GM23338 (cell line): ENCODE measurements around the gene BCAP31. TPM values are rescaled to one million over a fixed set of nuclear protein-coding genes. Genes with fewer than 3 reads are reported as not detected.

Experiments
- ATAC-seq: fragments of 200-7000 bp; cut with Tn5 transposase; 3 replicates; pipeline ENCODE4 v1.9.1; 2020
- DNase-seq: peaks from one replicate; pipeline ENCODE4 v3.0.0-alpha.2; 2015; ENCODE audit warnings: low spot score
- H2AFZ ChIP-seq: fragments of 200-600 bp; sonication (generic); 2 replicates; pipeline ENCODE4 v1.8.0; 2016; ENCODE audit warnings: antibody characterized with exemption, mild to moderate bottlenecking, moderate library complexity
- H3F3A ChIP-seq: fragments of 200-600 bp; sonication (generic); replicated peaks from 2 replicates; pipeline ENCODE4 v1.8.0; 2017; ENCODE audit warnings: antibody characterized with exemption, mixed run types, low read depth
- H3K27ac ChIP-seq: fragments of 200-600 bp; sonication (generic); 2 replicates; pipeline ENCODE4 v1.6.1; 2016; ENCODE audit warnings: low read depth
- H3K27me3 ChIP-seq: fragments of 200-600 bp; sonication (generic); 2 replicates; pipeline ENCODE4 v1.8.0; 2016; ENCODE audit warnings: mild to moderate bottlenecking, mixed run types, moderate library complexity; ENCODE audit not compliant: insufficient read depth
- H3K36me3 ChIP-seq: fragments of 200-600 bp; sonication (generic); 2 replicates; pipeline ENCODE4 v1.8.0; 2016; ENCODE audit warnings: mild to moderate bottlenecking; ENCODE audit not compliant: insufficient read depth
- H3K4me1 ChIP-seq: fragments of 200-600 bp; sonication (generic); 2 replicates; pipeline ENCODE4 v1.8.0; 2016; ENCODE audit warnings: mild to moderate bottlenecking, moderate library complexity; ENCODE audit not compliant: insufficient read depth
- H3K4me2 ChIP-seq: fragments of 200-600 bp; sonication (generic); 2 replicates; pipeline ENCODE4 v1.7.1; 2017; ENCODE audit warnings: mixed run types
- H3K4me3 ChIP-seq: fragments of 200-600 bp; sonication (generic); 2 replicates; pipeline ENCODE4 v1.6.1; 2016; ENCODE audit warnings: mixed run types
- H3K79me2 ChIP-seq: fragments of 200-600 bp; sonication (generic); replicated peaks from 2 replicates; pipeline ENCODE4 v1.8.0; 2017; ENCODE audit warnings: mild to moderate bottlenecking; ENCODE audit not compliant: insufficient read depth
- H3K9me2 ChIP-seq: fragments of 200-600 bp; sonication (generic); 2 replicates; pipeline ENCODE4 v1.8.0; 2017; ENCODE audit not compliant: insufficient read depth
- H4K20me1 ChIP-seq: fragments of 200-600 bp; sonication (generic); replicated peaks from 2 replicates; pipeline ENCODE4 v1.8.0; 2017; ENCODE audit warnings: mild to moderate bottlenecking; ENCODE audit not compliant: insufficient read depth
- H3K27ac Mint-ChIP-seq: 2 replicates; pipeline ENCODE4 v1.8.0; 2020; ENCODE audit warnings: inconsistent platforms, mild to moderate bottlenecking, moderate library complexity, mixed read lengths
- H3K27me3 Mint-ChIP-seq: 3 replicates; pipeline ENCODE4 v1.8.0; 2022; ENCODE audit warnings: low read depth, mild to moderate bottlenecking, moderate library complexity, mixed read lengths, inconsistent platforms; ENCODE audit not compliant: insufficient read depth, poor library complexity
- H3K36me3 Mint-ChIP-seq: 3 replicates; pipeline ENCODE4 v1.8.0; 2021; ENCODE audit warnings: low read depth, mild to moderate bottlenecking, inconsistent platforms, moderate library complexity, mixed read lengths
- H3K4me1 Mint-ChIP-seq: 3 replicates; pipeline ENCODE4 v1.8.0; 2020; ENCODE audit warnings: mild to moderate bottlenecking, inconsistent platforms, mixed read lengths
- H3K4me3 Mint-ChIP-seq: 3 replicates; pipeline ENCODE4 v1.8.0; 2021; ENCODE audit warnings: moderate library complexity, mild to moderate bottlenecking, inconsistent platforms, mixed read lengths
- H3K9me3 Mint-ChIP-seq: 3 replicates; pipeline ENCODE4 v1.8.0; 2020; ENCODE audit warnings: moderate library complexity, mild to moderate bottlenecking, inconsistent platforms, mixed read lengths
- CREB1 ChIP-seq: fragments of 250-450 bp; sonication (Bioruptor Pico); IDR thresholded peaks from 2 replicates; pipeline ENCODE4 v1.5.0; 2020; ENCODE audit warnings: low read depth, mild to moderate bottlenecking, moderate library complexity
- EZH2 ChIP-seq: fragments of 200-600 bp; sonication (generic); IDR thresholded peaks from one replicate; pipeline ENCODE4 v1.8.0; 2017; ENCODE audit warnings: antibody characterized with exemption, mild to moderate bottlenecking, low read depth; ENCODE audit not compliant: unreplicated experiment
- EZH2phosphoT487 ChIP-seq: fragments of 200-600 bp; sonication (generic); IDR thresholded peaks from one replicate; pipeline ENCODE4 v1.8.1; 2018; ENCODE audit warnings: antibody characterized with exemption; ENCODE audit not compliant: unreplicated experiment
- JUNB ChIP-seq: IDR thresholded peaks from one replicate; pipeline ENCODE4 v1.6.1; 2016; ENCODE audit warnings: antibody characterized with exemption; ENCODE audit not compliant: unreplicated experiment
- NANOG ChIP-seq: IDR thresholded peaks from 2 replicates; pipeline ENCODE4 v1.6.1; 2016; ENCODE audit warnings: antibody characterized with exemption, borderline replicate concordance
- POLR2AphosphoS5 ChIP-seq: IDR thresholded peaks from 2 replicates; pipeline ENCODE4 v1.6.1; 2016; ENCODE audit warnings: antibody characterized with exemption, low read depth
- STAT1 ChIP-seq: IDR thresholded peaks from one replicate; pipeline ENCODE4 v1.6.1; 2016; ENCODE audit warnings: antibody characterized with exemption; ENCODE audit not compliant: unreplicated experiment
- ZNF114 ChIP-seq: fragments of 250-450 bp; sonication (Bioruptor Pico); IDR thresholded peaks from 2 replicates; pipeline ENCODE4 v1.5.0; 2020; ENCODE audit warnings: mild to moderate bottlenecking, moderate library complexity
- ZNF331 ChIP-seq: fragments of 250-450 bp; sonication (Bioruptor Pico); IDR thresholded peaks from 2 replicates; pipeline ENCODE4 v1.5.0; 2020; ENCODE audit warnings: low read depth, mild to moderate bottlenecking, moderate library complexity
- polyA plus RNA-seq: library from polyadenylated mRNA; unstranded; fragments of >200 nt; fragmentation: Nextera tagmentation; extraction: Ambion mirVana; gene quantifications from 2 replicates; pipeline ENCODE4 v1.2.1, GENCODE V29; 2016
- total RNA-seq: library from RNA; depleted of rRNA; stranded (reverse); fragments of >200 nt; shearing (Covaris generic); gene quantifications from 2 replicates; pipeline ENCODE4 v1.2.3, GENCODE V29; 2014
- TF ChIP-seq, protein P1 (sequence below): IDR thresholded peaks from 2 replicates; pipeline ENCODE4 v1.6.1; 2016; ENCODE audit warnings: antibody characterized with exemption
- TF ChIP-seq, protein P2 (sequence below), 2 experiments: fragments of 200-600 bp in 1 of 2; sonication (generic) in 1 of 2; conservative IDR thresholded peaks; 2 replicates each; pipeline versions ENCODE4 v1.5.1 to v1.6.1; 2016 to 2017; ENCODE audit warnings: antibody characterized with exemption in 2 of 2, low read depth in 2 of 2, mild to moderate bottlenecking in 2 of 2, moderate library complexity in 1 of 2
- TF ChIP-seq, protein P3 (sequence below): IDR thresholded peaks from one replicate; pipeline ENCODE4 v1.6.1; 2018; ENCODE audit warnings: antibody characterized with exemption; ENCODE audit not compliant: unreplicated experiment
- TF ChIP-seq, protein P4 (sequence below): fragments of 250-450 bp; sonication (Bioruptor Pico); IDR thresholded peaks from 2 replicates; pipeline ENCODE4 v1.5.0; 2020; ENCODE audit warnings: mild to moderate bottlenecking, moderate library complexity

BCAP31 gene
- total and polyA plus RNA-seq, 2 experiments from 2014 or later: 85.0 to 145 TPM

DNA sequence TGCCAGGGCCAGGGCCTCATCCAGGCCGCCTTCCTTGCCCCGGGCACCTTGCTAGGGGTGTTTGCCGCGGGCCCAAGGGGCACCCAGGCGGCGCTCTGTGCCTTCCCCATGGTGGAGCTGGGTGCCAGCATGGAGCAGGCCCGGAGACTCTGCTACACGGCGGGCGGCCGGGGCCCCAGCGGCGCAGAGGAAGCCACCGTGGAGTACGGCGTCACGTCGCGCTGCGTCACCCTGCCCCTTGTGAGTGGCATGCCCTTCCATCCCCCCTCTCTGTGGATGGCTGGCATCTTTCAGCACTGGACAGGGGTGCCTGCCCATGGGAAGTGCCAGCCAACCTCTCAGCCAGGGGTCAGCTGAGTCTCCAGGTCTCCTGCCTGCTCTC, 43.5 kb upstream of the BCAP31 start:
- Mint-ChIP-seq H3K36me3 (no peaks in the 10 kb centered on the region), H3K27ac (no peak overlapping the region), H3K4me3 (no peak overlapping the region), H3K9me3 (no peaks in the 10 kb centered on the region), H3K27me3 (peaks cover 7% of the 10 kb centered on the region), H3K4me1 (peaks cover 5% of the 10 kb centered on the region; the same call in 2 of the 3 replicates)
- Histone ChIP-seq H2AFZ (no peak overlapping the region), H3K27me3 (no peaks in the 10 kb centered on the region), H3K36me3 (no peaks in the 10 kb centered on the region), H3K9me2 (no peaks in the 10 kb centered on the region), H4K20me1 (no peaks in the 10 kb centered on the region), H3K27ac (no peak overlapping the region), H3K4me3 (no peak overlapping the region), H3K4me2 (no peak overlapping the region), H3F3A (no peaks in the 10 kb centered on the region), H3K79me2 (no peaks in the 10 kb centered on the region), H3K4me1 (no peaks in the 10 kb centered on the region)
- DNase-seq (no peak), ATAC-seq (no peak; the same call in 2 of the 3 replicates)
- TF ChIP-seq ZNF331 (CRISPR knock-in tag): no peak
- TF ChIP-seq, protein P1, sequence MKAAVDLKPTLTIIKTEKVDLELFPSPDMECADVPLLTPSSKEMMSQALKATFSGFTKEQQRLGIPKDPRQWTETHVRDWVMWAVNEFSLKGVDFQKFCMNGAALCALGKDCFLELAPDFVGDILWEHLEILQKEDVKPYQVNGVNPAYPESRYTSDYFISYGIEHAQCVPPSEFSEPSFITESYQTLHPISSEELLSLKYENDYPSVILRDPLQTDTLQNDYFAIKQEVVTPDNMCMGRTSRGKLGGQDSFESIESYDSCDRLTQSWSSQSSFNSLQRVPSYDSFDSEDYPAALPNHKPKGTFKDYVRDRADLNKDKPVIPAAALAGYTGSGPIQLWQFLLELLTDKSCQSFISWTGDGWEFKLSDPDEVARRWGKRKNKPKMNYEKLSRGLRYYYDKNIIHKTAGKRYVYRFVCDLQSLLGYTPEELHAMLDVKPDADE: no peak
- no peak for TF ChIP-seq CREB1 (CRISPR knock-in tag)
- TF ChIP-seq EZH2: no peak
- TF ChIP-seq, protein P2, sequence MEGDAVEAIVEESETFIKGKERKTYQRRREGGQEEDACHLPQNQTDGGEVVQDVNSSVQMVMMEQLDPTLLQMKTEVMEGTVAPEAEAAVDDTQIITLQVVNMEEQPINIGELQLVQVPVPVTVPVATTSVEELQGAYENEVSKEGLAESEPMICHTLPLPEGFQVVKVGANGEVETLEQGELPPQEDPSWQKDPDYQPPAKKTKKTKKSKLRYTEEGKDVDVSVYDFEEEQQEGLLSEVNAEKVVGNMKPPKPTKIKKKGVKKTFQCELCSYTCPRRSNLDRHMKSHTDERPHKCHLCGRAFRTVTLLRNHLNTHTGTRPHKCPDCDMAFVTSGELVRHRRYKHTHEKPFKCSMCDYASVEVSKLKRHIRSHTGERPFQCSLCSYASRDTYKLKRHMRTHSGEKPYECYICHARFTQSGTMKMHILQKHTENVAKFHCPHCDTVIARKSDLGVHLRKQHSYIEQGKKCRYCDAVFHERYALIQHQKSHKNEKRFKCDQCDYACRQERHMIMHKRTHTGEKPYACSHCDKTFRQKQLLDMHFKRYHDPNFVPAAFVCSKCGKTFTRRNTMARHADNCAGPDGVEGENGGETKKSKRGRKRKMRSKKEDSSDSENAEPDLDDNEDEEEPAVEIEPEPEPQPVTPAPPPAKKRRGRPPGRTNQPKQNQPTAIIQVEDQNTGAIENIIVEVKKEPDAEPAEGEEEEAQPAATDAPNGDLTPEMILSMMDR (conservative IDR thresholded peaks at IDR 0.05; ENCODE audit: low read depth in 2 of 2): no peak
- TF ChIP-seq, protein P3, sequence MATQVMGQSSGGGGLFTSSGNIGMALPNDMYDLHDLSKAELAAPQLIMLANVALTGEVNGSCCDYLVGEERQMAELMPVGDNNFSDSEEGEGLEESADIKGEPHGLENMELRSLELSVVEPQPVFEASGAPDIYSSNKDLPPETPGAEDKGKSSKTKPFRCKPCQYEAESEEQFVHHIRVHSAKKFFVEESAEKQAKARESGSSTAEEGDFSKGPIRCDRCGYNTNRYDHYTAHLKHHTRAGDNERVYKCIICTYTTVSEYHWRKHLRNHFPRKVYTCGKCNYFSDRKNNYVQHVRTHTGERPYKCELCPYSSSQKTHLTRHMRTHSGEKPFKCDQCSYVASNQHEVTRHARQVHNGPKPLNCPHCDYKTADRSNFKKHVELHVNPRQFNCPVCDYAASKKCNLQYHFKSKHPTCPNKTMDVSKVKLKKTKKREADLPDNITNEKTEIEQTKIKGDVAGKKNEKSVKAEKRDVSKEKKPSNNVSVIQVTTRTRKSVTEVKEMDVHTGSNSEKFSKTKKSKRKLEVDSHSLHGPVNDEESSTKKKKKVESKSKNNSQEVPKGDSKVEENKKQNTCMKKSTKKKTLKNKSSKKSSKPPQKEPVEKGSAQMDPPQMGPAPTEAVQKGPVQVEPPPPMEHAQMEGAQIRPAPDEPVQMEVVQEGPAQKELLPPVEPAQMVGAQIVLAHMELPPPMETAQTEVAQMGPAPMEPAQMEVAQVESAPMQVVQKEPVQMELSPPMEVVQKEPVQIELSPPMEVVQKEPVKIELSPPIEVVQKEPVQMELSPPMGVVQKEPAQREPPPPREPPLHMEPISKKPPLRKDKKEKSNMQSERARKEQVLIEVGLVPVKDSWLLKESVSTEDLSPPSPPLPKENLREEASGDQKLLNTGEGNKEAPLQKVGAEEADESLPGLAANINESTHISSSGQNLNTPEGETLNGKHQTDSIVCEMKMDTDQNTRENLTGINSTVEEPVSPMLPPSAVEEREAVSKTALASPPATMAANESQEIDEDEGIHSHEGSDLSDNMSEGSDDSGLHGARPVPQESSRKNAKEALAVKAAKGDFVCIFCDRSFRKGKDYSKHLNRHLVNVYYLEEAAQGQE: no peak
- TF ChIP-seq POLR2AphosphoS5: no peak
- TF ChIP-seq EZH2phosphoT487: no peak
- TF ChIP-seq NANOG: no peak
- TF ChIP-seq, protein P4, sequence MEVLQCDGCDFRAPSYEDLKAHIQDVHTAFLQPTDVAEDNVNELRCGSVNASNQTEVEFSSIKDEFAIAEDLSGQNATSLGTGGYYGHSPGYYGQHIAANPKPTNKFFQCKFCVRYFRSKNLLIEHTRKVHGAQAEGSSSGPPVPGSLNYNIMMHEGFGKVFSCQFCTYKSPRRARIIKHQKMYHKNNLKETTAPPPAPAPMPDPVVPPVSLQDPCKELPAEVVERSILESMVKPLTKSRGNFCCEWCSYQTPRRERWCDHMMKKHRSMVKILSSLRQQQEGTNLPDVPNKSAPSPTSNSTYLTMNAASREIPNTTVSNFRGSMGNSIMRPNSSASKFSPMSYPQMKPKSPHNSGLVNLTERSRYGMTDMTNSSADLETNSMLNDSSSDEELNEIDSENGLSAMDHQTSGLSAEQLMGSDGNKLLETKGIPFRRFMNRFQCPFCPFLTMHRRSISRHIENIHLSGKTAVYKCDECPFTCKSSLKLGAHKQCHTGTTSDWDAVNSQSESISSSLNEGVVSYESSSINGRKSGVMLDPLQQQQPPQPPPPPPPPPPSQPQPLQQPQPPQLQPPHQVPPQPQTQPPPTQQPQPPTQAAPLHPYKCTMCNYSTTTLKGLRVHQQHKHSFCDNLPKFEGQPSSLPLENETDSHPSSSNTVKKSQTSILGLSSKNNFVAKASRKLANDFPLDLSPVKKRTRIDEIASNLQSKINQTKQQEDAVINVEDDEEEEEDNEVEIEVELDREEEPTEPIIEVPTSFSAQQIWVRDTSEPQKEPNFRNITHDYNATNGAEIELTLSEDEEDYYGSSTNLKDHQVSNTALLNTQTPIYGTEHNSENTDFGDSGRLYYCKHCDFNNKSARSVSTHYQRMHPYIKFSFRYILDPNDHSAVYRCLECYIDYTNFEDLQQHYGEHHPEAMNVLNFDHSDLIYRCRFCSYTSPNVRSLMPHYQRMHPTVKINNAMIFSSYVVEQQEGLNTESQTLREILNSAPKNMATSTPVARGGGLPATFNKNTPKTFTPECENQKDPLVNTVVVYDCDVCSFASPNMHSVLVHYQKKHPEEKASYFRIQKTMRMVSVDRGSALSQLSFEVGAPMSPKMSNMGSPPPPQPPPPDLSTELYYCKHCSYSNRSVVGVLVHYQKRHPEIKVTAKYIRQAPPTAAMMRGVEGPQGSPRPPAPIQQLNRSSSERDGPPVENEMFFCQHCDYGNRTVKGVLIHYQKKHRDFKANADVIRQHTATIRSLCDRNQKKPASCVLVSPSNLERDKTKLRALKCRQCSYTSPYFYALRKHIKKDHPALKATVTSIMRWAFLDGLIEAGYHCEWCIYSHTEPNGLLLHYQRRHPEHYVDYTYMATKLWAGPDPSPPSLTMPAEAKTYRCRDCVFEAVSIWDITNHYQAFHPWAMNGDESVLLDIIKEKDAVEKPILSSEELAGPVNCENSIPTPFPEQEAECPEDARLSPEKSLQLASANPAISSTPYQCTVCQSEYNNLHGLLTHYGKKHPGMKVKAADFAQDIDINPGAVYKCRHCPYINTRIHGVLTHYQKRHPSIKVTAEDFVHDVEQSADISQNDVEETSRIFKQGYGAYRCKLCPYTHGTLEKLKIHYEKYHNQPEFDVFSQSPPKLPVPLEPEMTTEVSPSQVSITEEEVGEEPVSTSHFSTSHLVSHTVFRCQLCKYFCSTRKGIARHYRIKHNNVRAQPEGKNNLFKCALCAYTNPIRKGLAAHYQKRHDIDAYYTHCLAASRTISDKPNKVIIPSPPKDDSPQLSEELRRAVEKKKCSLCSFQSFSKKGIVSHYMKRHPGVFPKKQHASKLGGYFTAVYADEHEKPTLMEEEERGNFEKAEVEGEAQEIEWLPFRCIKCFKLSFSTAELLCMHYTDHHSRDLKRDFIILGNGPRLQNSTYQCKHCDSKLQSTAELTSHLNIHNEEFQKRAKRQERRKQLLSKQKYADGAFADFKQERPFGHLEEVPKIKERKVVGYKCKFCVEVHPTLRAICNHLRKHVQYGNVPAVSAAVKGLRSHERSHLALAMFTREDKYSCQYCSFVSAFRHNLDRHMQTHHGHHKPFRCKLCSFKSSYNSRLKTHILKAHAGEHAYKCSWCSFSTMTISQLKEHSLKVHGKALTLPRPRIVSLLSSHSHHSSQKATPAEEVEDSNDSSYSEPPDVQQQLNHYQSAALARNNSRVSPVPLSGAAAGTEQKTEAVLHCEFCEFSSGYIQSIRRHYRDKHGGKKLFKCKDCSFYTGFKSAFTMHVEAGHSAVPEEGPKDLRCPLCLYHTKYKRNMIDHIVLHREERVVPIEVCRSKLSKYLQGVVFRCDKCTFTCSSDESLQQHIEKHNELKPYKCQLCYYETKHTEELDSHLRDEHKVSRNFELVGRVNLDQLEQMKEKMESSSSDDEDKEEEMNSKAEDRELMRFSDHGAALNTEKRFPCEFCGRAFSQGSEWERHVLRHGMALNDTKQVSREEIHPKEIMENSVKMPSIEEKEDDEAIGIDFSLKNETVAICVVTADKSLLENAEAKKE (CRISPR knock-in tag): no peak
- no peak for TF ChIP-seq JUNB
- TF ChIP-seq STAT1: no peak
- TF ChIP-seq ZNF114 (CRISPR knock-in tag): no peak
